ENCODE data around the gene CRADD. TPM values are rescaled to one million over a fixed set of nuclear protein-coding genes. Genes with fewer than 3 reads are reported as not detected.

Gene CRADD
- total RNA-seq, 1 donor from 2014 or later, result 9.1 TPM

GRCh38 chr12:93896952-93897351 is 219.8 kb downstream of the CRADD start:
- no peak for DNase-seq (ENCODE audit: low spot score)
- H3K27ac Mint-ChIP-seq (ENCODE audit: unreplicated experiment), result no peak overlapping the region

GRCh38 chr12:93901739-93902138 is 224.6 kb downstream of the CRADD start:
- no peaks in the 10 kb centered on the region for H3K27me3 Mint-ChIP-seq (ENCODE audit: low read depth)
- TF ChIP-seq CTCF (IDR thresholded peaks at IDR 0.05), result no peak
- H3K4me1 Mint-ChIP-seq (ENCODE audit: low read depth), result no peaks in the 10 kb centered on the region
- peaks cover 13% of the 10 kb centered on the region for H3K9me3 Mint-ChIP-seq (ENCODE audit: low read depth)
- peaks cover 2% of the 10 kb centered on the region for H3K36me3 Mint-ChIP-seq (ENCODE audit: low read depth)
- H3K4me3 Mint-ChIP-seq (ENCODE audit: unreplicated experiment), result no peak overlapping the region
- H3K27ac Mint-ChIP-seq (ENCODE audit: unreplicated experiment), result no peak overlapping the region
- no peak for DNase-seq (ENCODE audit: low spot score)

More at GRCh38 chr12:93896952-93897351, 219.8 kb downstream of the CRADD start:
- Mint-ChIP-seq H3K4me1 (ENCODE audit: low read depth) (peaks cover 18% of the 10 kb centered on the region), H3K27me3 (ENCODE audit: low read depth) (peaks cover 3% of the 10 kb centered on the region), H3K4me3 (ENCODE audit: unreplicated experiment) (no peak overlapping the region), H3K36me3 (ENCODE audit: low read depth) (no peaks in the 10 kb centered on the region), H3K9me3 (ENCODE audit: low read depth) (peaks cover under 1% of the 10 kb centered on the region)
- no peak for TF ChIP-seq CTCF (IDR thresholded peaks at IDR 0.05)

GRCh38 chr12:93902192-93902591 is 225.0 kb downstream of the CRADD start:
- no peak overlapping the region for H3K4me3 Mint-ChIP-seq (ENCODE audit: unreplicated experiment)
- peaks cover 2% of the 10 kb centered on the region for H3K36me3 Mint-ChIP-seq (ENCODE audit: low read depth)
- H3K27ac Mint-ChIP-seq (ENCODE audit: unreplicated experiment), result no peak overlapping the region
- H3K4me1 Mint-ChIP-seq (ENCODE audit: low read depth), result no peaks in the 10 kb centered on the region
- TF ChIP-seq CTCF (IDR thresholded peaks at IDR 0.05), result no peak
- H3K9me3 Mint-ChIP-seq (ENCODE audit: low read depth), result peaks cover 13% of the 10 kb centered on the region
- H3K27me3 Mint-ChIP-seq (ENCODE audit: low read depth), result no peaks in the 10 kb centered on the region
- DNase-seq (ENCODE audit: low spot score), result no peak

- no peak for DNase-seq (ENCODE audit: low spot score)
- Mint-ChIP-seq H3K4me1 (ENCODE audit: low read depth) (no peaks in the 10 kb centered on the region), H3K4me3 (ENCODE audit: unreplicated experiment) (no peak overlapping the region), H3K27me3 (ENCODE audit: low read depth) (no peaks in the 10 kb centered on the region), H3K27ac (ENCODE audit: unreplicated experiment) (no peak overlapping the region), H3K36me3 (ENCODE audit: low read depth) (peaks cover 2% of the 10 kb centered on the region), H3K9me3 (ENCODE audit: low read depth) (peaks cover 13% of the 10 kb centered on the region)
- TF ChIP-seq CTCF (IDR thresholded peaks at IDR 0.05), result no peak
Observed at GRCh38 chr12:93902736-93903562, 225.8 kb downstream of the CRADD start.

DNA sequence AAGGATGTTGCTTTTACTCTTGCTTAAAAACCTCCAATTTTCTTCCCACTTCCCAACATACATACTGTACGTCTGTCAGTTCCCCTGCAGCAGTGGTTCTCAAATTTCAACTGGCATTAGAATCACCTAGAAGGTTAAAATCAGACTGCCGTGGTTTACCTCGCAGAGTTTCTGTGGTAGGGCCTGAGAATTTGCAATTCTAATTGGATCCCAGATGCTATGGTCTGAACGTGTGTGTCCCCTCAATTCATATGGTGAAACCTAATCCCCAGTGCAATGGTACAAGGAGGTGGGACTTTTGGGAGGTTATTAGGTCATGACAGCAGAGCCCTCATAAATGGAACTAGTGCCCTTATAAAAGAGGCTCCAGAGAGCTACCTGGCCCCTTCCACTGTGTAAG is 226.9 kb downstream of the CRADD start:
- no peak for TF ChIP-seq CTCF (IDR thresholded peaks at IDR 0.05)
- Mint-ChIP-seq H3K4me3 (ENCODE audit: unreplicated experiment) (no peak overlapping the region), H3K4me1 (ENCODE audit: low read depth) (no peaks in the 10 kb centered on the region), H3K27me3 (ENCODE audit: low read depth) (no peaks in the 10 kb centered on the region), H3K36me3 (ENCODE audit: low read depth) (peaks cover 2% of the 10 kb centered on the region), H3K9me3 (ENCODE audit: low read depth) (peaks cover 13% of the 10 kb centered on the region), H3K27ac (ENCODE audit: unreplicated experiment) (no peak overlapping the region)
- no peak for DNase-seq (ENCODE audit: low spot score)

Measured in chondrocyte (in vitro differentiated cells).